HL-60 (cell line): Measurements from ENCODE around the gene PXMP4.

Source experiments
- POLR2AphosphoS5 ChIP-seq: IDR thresholded peaks from 2 replicates; pipeline ENCODE4 v1.6.1; 2012; ENCODE audit warnings: low read depth
- TF ChIP-seq, protein P1 (sequence below): IDR thresholded peaks from one replicate; pipeline ENCODE4 v1.5.1; 2011; ENCODE audit warnings: low read length, control low read depth, inconsistent platforms; ENCODE audit not compliant: insufficient read depth
- TF ChIP-seq, protein P2 (sequence below): IDR thresholded peaks from 2 replicates; pipeline ENCODE4 v1.6.1; 2012; ENCODE audit warnings: low read depth; ENCODE audit not compliant: insufficient replicate concordance

DNA sequence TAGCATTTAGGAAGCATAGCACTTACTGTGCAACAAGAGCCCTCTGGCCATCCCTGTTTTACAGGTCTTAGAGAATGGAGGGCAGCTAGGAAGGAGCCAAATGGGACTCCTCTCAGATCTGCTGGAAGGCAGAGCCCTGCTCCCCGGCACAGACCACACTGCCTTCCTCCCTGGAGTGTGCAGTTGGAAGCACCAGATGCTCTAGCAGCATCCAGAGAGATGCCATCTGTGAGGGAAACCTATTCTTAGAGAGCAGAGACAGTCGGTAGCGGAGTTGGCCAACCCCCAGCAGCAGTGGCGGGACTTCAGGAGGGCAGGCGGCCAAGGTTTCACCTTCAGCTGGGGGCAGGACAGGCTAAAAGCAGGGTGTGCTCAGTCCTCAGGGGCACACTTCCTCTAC, 17.2 kb downstream of the PXMP4 start:
- TF ChIP-seq, protein P1, sequence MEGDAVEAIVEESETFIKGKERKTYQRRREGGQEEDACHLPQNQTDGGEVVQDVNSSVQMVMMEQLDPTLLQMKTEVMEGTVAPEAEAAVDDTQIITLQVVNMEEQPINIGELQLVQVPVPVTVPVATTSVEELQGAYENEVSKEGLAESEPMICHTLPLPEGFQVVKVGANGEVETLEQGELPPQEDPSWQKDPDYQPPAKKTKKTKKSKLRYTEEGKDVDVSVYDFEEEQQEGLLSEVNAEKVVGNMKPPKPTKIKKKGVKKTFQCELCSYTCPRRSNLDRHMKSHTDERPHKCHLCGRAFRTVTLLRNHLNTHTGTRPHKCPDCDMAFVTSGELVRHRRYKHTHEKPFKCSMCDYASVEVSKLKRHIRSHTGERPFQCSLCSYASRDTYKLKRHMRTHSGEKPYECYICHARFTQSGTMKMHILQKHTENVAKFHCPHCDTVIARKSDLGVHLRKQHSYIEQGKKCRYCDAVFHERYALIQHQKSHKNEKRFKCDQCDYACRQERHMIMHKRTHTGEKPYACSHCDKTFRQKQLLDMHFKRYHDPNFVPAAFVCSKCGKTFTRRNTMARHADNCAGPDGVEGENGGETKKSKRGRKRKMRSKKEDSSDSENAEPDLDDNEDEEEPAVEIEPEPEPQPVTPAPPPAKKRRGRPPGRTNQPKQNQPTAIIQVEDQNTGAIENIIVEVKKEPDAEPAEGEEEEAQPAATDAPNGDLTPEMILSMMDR, result no peak
- TF ChIP-seq POLR2AphosphoS5, result no peak
- TF ChIP-seq, protein P2, sequence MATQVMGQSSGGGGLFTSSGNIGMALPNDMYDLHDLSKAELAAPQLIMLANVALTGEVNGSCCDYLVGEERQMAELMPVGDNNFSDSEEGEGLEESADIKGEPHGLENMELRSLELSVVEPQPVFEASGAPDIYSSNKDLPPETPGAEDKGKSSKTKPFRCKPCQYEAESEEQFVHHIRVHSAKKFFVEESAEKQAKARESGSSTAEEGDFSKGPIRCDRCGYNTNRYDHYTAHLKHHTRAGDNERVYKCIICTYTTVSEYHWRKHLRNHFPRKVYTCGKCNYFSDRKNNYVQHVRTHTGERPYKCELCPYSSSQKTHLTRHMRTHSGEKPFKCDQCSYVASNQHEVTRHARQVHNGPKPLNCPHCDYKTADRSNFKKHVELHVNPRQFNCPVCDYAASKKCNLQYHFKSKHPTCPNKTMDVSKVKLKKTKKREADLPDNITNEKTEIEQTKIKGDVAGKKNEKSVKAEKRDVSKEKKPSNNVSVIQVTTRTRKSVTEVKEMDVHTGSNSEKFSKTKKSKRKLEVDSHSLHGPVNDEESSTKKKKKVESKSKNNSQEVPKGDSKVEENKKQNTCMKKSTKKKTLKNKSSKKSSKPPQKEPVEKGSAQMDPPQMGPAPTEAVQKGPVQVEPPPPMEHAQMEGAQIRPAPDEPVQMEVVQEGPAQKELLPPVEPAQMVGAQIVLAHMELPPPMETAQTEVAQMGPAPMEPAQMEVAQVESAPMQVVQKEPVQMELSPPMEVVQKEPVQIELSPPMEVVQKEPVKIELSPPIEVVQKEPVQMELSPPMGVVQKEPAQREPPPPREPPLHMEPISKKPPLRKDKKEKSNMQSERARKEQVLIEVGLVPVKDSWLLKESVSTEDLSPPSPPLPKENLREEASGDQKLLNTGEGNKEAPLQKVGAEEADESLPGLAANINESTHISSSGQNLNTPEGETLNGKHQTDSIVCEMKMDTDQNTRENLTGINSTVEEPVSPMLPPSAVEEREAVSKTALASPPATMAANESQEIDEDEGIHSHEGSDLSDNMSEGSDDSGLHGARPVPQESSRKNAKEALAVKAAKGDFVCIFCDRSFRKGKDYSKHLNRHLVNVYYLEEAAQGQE, result no peak
